Liver (tissue), 9 donors: ENCODE measurements around the gene CR1L. TPM values are rescaled to one million over a fixed set of nuclear protein-coding genes. Genes with fewer than 3 reads are reported as not detected.

ENCODE experiments used
- DNase-seq: peaks from one replicate; pipeline ENCODE4 v3.0.0-alpha.2; 2017; ENCODE audit warnings: low spot score
- H3K27ac ChIP-seq, 2 donors: one replicate each; pipeline ENCODE4 v1.7.0; 2013; ENCODE audit warnings: inconsistent platforms in 2 of 2, low read length in 2 of 2, control low read depth in 1 of 2, low read depth in 1 of 2, mild to moderate bottlenecking in 1 of 2
- H3K27me3 ChIP-seq, 4 donors: one replicate each; pipeline versions ENCODE4 v1.6.1 to v1.7.0; 2013; ENCODE audit warnings: low read length in 3 of 4, inconsistent platforms in 1 of 4, mild to moderate bottlenecking in 1 of 4, moderate library complexity in 1 of 4; ENCODE audit not compliant: control insufficient read depth in 4 of 4, insufficient read depth in 4 of 4
- H3K36me3 ChIP-seq, 4 donors: one replicate each; pipeline versions ENCODE4 v1.6.1 to v1.7.0; 2013; ENCODE audit warnings: low read length in 3 of 4, mild to moderate bottlenecking in 3 of 4, low read depth in 1 of 4, moderate library complexity in 1 of 4; ENCODE audit not compliant: control insufficient read depth in 4 of 4, insufficient read depth in 3 of 4
- H3K4me1 ChIP-seq, 4 donors: one replicate each; pipeline versions ENCODE4 v1.6.1 to v1.7.0; 2013; ENCODE audit warnings: low read length in 3 of 4, mild to moderate bottlenecking in 3 of 4, moderate library complexity in 1 of 4; ENCODE audit not compliant: control insufficient read depth in 4 of 4, insufficient read depth in 4 of 4
- H3K4me3 ChIP-seq, 3 donors: one replicate each; pipeline versions ENCODE4 v1.6.1 to v1.7.0; 2013; ENCODE audit warnings: low read length in 3 of 3, control low read depth in 1 of 3, low read depth in 1 of 3, mild to moderate bottlenecking in 1 of 3
- H3K9ac ChIP-seq, 2 donors: one replicate each; pipeline ENCODE4 v1.7.0; 2013; ENCODE audit warnings: low read length in 2 of 2, mild to moderate bottlenecking in 2 of 2, moderate library complexity in 2 of 2, control low read depth in 1 of 2, low read depth in 1 of 2
- H3K9me3 ChIP-seq, 4 donors: one replicate each; pipeline versions ENCODE4 v1.6.1 to v1.7.0; 2013; ENCODE audit warnings: low read length in 3 of 4; ENCODE audit not compliant: control insufficient read depth in 4 of 4
- EGR1 ChIP-seq, 2 donors: IDR thresholded peaks; 2 replicates each; pipeline ENCODE4 v1.6.1; 2016 to 2018; ENCODE audit warnings: antibody characterized with exemption in 2 of 2, low read depth in 2 of 2
- FOXA2 ChIP-seq: IDR thresholded peaks from 2 replicates; pipeline ENCODE4 v1.6.1; 2016; ENCODE audit warnings: antibody characterized with exemption
- HNF4A ChIP-seq, 2 donors: conservative IDR thresholded peaks; 2 replicates each; pipeline ENCODE4 v1.6.1; 2016; ENCODE audit warnings: antibody characterized with exemption in 2 of 2, mild to moderate bottlenecking in 2 of 2
- MAX ChIP-seq: IDR thresholded peaks from 2 replicates; pipeline ENCODE4 v1.6.1; 2016; ENCODE audit warnings: antibody characterized with exemption
- NR2F2 ChIP-seq: IDR thresholded peaks from 2 replicates; pipeline ENCODE4 v1.6.1; 2016; ENCODE audit warnings: antibody characterized with exemption
- RAD21 ChIP-seq, 2 donors: IDR thresholded peaks; 2 replicates each; pipeline ENCODE4 v1.6.1; 2016; ENCODE audit warnings: antibody characterized with exemption in 2 of 2, mild to moderate bottlenecking in 2 of 2
- SP1 ChIP-seq: IDR thresholded peaks from 2 replicates; pipeline ENCODE4 v1.6.1; 2018; ENCODE audit warnings: antibody characterized with exemption, mild to moderate bottlenecking
- ZBTB33 ChIP-seq: IDR thresholded peaks from 2 replicates; pipeline ENCODE4 v1.6.1; 2016; ENCODE audit warnings: antibody characterized with exemption
- WGBS: extraction: QIAGEN DNeasy Blood & Tissue Kit; methylation state at CpG from one replicate; pipeline ENCODE4 v1.1.7; 2013; 5-methylcytosine and 5-hydroxymethylcytosine counted together
- polyA plus RNA-seq, 2 donors: library from polyadenylated mRNA; stranded (reverse) in 1 of 2; unstranded in 1 of 2; fragments of 200-250 nt in 1 of 2; fragments of >200 nt in 1 of 2; fragmentation: Nextera tagmentation in 1 of 2; extraction: Ambion mirVana in 1 of 2; gene quantifications; one replicate each; pipeline versions ENCODE4 v1.2.1 to v1.2.3, GENCODE V29; 2013 to 2015
- total RNA-seq, 2 donors: library from RNA; depleted of rRNA; stranded (reverse); fragments of >200 nt; gene quantifications; one replicate each; pipeline ENCODE4 v1.2.3, GENCODE V29; 2014
- TF ChIP-seq, protein P1 (sequence below): IDR thresholded peaks from 2 replicates; pipeline ENCODE4 v1.6.1; 2016; ENCODE audit warnings: antibody characterized with exemption
- TF ChIP-seq, protein P2 (sequence below): IDR thresholded peaks from 2 replicates; pipeline ENCODE4 v1.6.1; 2016; ENCODE audit warnings: antibody characterized with exemption, mild to moderate bottlenecking
- donor health status: healthy.
- donor health status: healthy.
- donor health status: healthy.
- donor health status: healthy.
- donor health status: healthy.

Gene CR1L
- total and polyA plus RNA-seq, 4 donors, result 0.18 to 30.9 (median 0.42) TPM

DNA sequence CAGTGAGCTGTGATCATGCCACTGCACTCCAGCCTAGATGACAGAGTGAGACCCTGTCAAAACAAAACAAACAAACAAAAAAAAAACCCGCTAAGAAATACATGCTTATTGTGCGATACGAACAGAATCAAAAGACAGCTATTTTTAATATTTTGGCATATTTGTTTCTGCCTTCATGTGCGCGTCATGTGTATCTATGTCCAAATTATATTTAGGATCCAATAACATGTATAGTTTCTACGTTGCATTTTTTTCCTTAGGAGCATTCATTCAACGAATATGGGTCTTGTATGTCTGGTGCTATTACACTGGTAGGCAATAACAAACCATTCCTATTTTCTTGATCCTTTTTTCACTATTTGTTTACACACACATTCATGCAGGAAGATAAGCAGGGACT is 108.7 kb downstream of the CR1L start (continued):
- no peak for TF ChIP-seq ZBTB33
- TF ChIP-seq RAD21 (IDR thresholded peaks at IDR 0.05), result no peak

- H3K9ac ChIP-seq, result peak overlapping the region in 1 of 2 donors; percentile 69
These were observed 109.1 kb downstream of the CR1L start for GRCh38 chr1:207754011-207754410.

DNA sequence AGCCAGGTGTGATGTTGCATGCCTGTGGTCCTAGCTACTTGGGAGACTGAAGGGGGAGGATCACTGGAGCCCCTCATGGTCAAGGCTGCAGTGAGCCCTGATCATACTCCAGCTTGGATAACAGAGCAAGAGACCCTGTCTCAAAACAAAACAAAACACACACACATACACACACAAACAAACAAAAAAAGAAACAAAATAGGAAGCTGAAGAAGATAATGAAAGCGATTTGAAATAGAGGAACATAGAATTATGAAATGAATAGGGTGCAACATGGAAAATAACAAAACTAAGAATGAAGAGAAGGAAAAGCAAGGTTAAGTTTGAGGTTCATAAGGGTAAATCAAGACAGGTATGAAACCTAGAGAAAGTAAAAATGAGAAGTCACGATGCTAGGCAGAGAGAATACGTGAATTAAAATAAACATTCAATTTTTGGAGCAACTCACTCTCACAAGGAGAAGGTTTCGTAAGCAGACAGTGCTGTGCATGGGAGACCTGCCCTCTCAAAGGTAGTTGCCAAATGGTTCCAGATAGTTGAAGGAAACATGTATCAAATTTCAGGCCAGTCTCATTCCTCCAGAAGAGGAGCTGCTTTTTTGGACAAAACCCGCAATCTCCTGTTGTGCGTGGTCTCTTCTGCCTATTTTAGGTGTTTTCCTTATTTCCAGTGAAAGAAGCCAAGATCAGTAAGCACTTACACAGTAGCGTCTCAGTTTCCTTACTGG is 110.2 kb downstream of the CR1L start:
- Histone ChIP-seq H3K36me3 (peaks cover 0 to 18% (median 14%) of the 10 kb centered on the region in 4 donors), H3K4me3 (no peak overlapping the region), H3K27ac (peak overlapping the region; percentile 45 to 51), H3K9me3 (no peaks in the 10 kb centered on the region), H3K4me1 (peaks cover 6 to 37% (median 28%) of the 10 kb centered on the region in 4 donors), H3K9ac (peak overlapping the region in 1 of 2 donors; percentile 42), H3K27me3 (no peaks in the 10 kb centered on the region)
- no peak for DNase-seq
- TF ChIP-seq MAX (no peak), HNF4A (conservative IDR thresholded peaks at IDR 0.05) (peak in 1 of 2 donors; percentile 14)
- 48% methylated on average over 7 of the region's 7 CpGs for WGBS

More at GRCh38 chr1:207754011-207754410, 109.1 kb downstream of the CR1L start:
- TF ChIP-seq NR2F2, result no peak
- TF ChIP-seq, protein P1, sequence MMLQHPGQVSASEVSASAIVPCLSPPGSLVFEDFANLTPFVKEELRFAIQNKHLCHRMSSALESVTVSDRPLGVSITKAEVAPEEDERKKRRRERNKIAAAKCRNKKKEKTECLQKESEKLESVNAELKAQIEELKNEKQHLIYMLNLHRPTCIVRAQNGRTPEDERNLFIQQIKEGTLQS, result no peak
- no peak for TF ChIP-seq SP1
- no peak for TF ChIP-seq MAX
- TF ChIP-seq FOXA2, result no peak
- no peak for TF ChIP-seq EGR1 (IDR thresholded peaks at IDR 0.05; ENCODE audit: low read depth in 2 of 2)
- TF ChIP-seq, protein P2, sequence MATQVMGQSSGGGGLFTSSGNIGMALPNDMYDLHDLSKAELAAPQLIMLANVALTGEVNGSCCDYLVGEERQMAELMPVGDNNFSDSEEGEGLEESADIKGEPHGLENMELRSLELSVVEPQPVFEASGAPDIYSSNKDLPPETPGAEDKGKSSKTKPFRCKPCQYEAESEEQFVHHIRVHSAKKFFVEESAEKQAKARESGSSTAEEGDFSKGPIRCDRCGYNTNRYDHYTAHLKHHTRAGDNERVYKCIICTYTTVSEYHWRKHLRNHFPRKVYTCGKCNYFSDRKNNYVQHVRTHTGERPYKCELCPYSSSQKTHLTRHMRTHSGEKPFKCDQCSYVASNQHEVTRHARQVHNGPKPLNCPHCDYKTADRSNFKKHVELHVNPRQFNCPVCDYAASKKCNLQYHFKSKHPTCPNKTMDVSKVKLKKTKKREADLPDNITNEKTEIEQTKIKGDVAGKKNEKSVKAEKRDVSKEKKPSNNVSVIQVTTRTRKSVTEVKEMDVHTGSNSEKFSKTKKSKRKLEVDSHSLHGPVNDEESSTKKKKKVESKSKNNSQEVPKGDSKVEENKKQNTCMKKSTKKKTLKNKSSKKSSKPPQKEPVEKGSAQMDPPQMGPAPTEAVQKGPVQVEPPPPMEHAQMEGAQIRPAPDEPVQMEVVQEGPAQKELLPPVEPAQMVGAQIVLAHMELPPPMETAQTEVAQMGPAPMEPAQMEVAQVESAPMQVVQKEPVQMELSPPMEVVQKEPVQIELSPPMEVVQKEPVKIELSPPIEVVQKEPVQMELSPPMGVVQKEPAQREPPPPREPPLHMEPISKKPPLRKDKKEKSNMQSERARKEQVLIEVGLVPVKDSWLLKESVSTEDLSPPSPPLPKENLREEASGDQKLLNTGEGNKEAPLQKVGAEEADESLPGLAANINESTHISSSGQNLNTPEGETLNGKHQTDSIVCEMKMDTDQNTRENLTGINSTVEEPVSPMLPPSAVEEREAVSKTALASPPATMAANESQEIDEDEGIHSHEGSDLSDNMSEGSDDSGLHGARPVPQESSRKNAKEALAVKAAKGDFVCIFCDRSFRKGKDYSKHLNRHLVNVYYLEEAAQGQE, result no peak
- Histone ChIP-seq H3K4me3 (peak overlapping the region; percentile 25 to 90 (median 71)), H3K27me3 (no peaks in the 10 kb centered on the region), H3K4me1 (peaks cover 5 to 37% (median 28%) of the 10 kb centered on the region in 4 donors), H3K27ac (no peak overlapping the region), H3K9me3 (no peaks in the 10 kb centered on the region), H3K36me3 (peaks cover 0 to 13% (median 10%) of the 10 kb centered on the region in 4 donors)
- DNase-seq, result no peak
- 28% methylated on average over 4 of the region's 4 CpGs for WGBS
